Endothelial cell of umbilical vein (primary cell): Measurements from ENCODE around the gene C10orf71. TPM values are rescaled to one million over a fixed set of nuclear protein-coding genes. Genes with fewer than 3 reads are reported as not detected.

Experiments
- BruUV-seq: library from RNA; stranded (reverse); fragments of 400-500 nt; replicated peaks from 2 replicates; lab custom pipeline; 2021; lab: Mats Ljungman, UMichigan
- CTCF ChIA-PET: fragments of 300-600, 350-600 bp; sonication (Branson Sonifier 250); formaldehyde crosslinking; loops from one replicate; lab custom pipeline; 2021; ENCODE audit warnings: antibody characterized with exemption, inconsistent platforms; lab: Charles Lee
- POLR2A ChIA-PET: fragments of 300-600, 350-600 bp; sonication (Branson Sonifier 250); formaldehyde crosslinking; loops from one replicate; lab custom pipeline; 2021; ENCODE audit warnings: antibody characterized with exemption, inconsistent platforms; lab: Charles Lee
- DNase-seq: peaks from one replicate; pipeline ENCODE4 v3.0.0-alpha.2; 2011; ENCODE audit warnings: low read depth, low spot score
- FAIRE-seq: peaks from 2 replicates; lab custom pipeline; 2011; peaks lifted over from hg19 to GRCh38; lab: Jason Lieb, UNC
- H2AFZ ChIP-seq: 2 replicates; pipeline ENCODE4 v1.6.0; 2012; ENCODE audit warnings: low read depth, low read length, control low read depth, inconsistent platforms
- H3K27ac ChIP-seq: 2 replicates; pipeline ENCODE4 v1.5.1; 2011; ENCODE audit warnings: low read depth, mild to moderate bottlenecking, control low read depth, low read length, moderate library complexity; ENCODE audit not compliant: insufficient read depth
- H3K27me3 ChIP-seq, 2 experiments: 2 replicates each; pipeline versions ENCODE4 v1.6.0 to v1.6.1; 2011; ENCODE audit warnings: low read length in 2 of 2, mixed read lengths in 1 of 2; ENCODE audit not compliant: control insufficient read depth in 2 of 2, insufficient read depth in 2 of 2
- H3K36me3 ChIP-seq, 2 experiments: 2 replicates in 1 of 2; 3 replicates in 1 of 2; pipeline ENCODE4 v1.5.1; 2011; ENCODE audit warnings: low read length in 2 of 2, mild to moderate bottlenecking in 1 of 2, moderate library complexity in 1 of 2; ENCODE audit not compliant: control insufficient read depth in 2 of 2, insufficient read depth in 2 of 2; ENCODE audit errors: extremely low read depth in 1 of 2
- H3K4me1 ChIP-seq: 3 replicates; pipeline ENCODE4 v1.5.1; 2011; ENCODE audit warnings: mild to moderate bottlenecking, low read length; ENCODE audit not compliant: control insufficient read depth, insufficient read depth; ENCODE audit errors: extremely low read depth
- H3K4me2 ChIP-seq: 2 replicates; pipeline ENCODE4 v1.6.1; 2011; ENCODE audit warnings: low read length, control low read depth, mixed read lengths; ENCODE audit not compliant: insufficient read depth
- H3K4me3 ChIP-seq, 3 experiments: fragments of 200-600 bp in 1 of 3; sonication (generic), shearing (Covaris generic) in 1 of 3; replicated peaks in 1 of 3; 2 replicates each; pipeline ENCODE4 v1.5.1; 2011 to 2016; ENCODE audit warnings: control low read depth in 3 of 3, low read length in 3 of 3, mild to moderate bottlenecking in 2 of 3, inconsistent platforms in 1 of 3, low read depth in 1 of 3, moderate library complexity in 1 of 3; ENCODE audit not compliant: insufficient read depth in 1 of 3
- H3K79me2 ChIP-seq: 2 replicates; pipeline ENCODE4 v1.6.0; 2012; ENCODE audit warnings: low read length, inconsistent platforms; ENCODE audit not compliant: control insufficient read depth, insufficient read depth
- H3K9ac ChIP-seq: replicated peaks from 2 replicates; pipeline ENCODE3; 2011; ENCODE audit warnings: low read length, control low read depth; ENCODE audit not compliant: insufficient read depth; ENCODE audit errors: extremely low read depth
- H3K9me1 ChIP-seq: replicated peaks from 3 replicates; pipeline ENCODE4 v1.6.0; 2011; ENCODE audit warnings: mild to moderate bottlenecking, low read length; ENCODE audit not compliant: control insufficient read depth, insufficient read depth; ENCODE audit errors: extremely low read depth
- H3K9me3 ChIP-seq: replicated peaks from 2 replicates; pipeline ENCODE4 v1.5.1; 2012; ENCODE audit warnings: low read length, inconsistent platforms; ENCODE audit not compliant: control insufficient read depth, insufficient read depth
- H4K20me1 ChIP-seq: replicated peaks from 2 replicates; pipeline ENCODE3; 2011; ENCODE audit warnings: mild to moderate bottlenecking, low read length; ENCODE audit not compliant: control insufficient read depth, insufficient read depth; ENCODE audit errors: extremely low read depth
- CTCF ChIP-seq, 2 donors: IDR thresholded peaks; 1 replicate in 1 of 2; 2 replicates in 1 of 2; pipeline ENCODE4 v1.5.1; 2011; ENCODE audit warnings: low read length in 2 of 2, mild to moderate bottlenecking in 2 of 2, moderate library complexity in 2 of 2, control low read depth in 1 of 2, inconsistent platforms in 1 of 2, low read depth in 1 of 2; ENCODE audit not compliant: insufficient read depth in 1 of 2; ENCODE audit errors: extremely low read depth in 1 of 2
- EZH2 ChIP-seq: IDR thresholded peaks from 2 replicates; pipeline ENCODE4 v1.6.1; 2012; ENCODE audit warnings: borderline replicate concordance, low read depth, mild to moderate bottlenecking, moderate library complexity, low read length, inconsistent platforms; ENCODE audit not compliant: severe bottlenecking
- FOS ChIP-seq: IDR thresholded peaks from 2 replicates; pipeline ENCODE4 v1.6.1; 2011; ENCODE audit warnings: mild to moderate bottlenecking, low read length, moderate library complexity, borderline replicate concordance; ENCODE audit not compliant: insufficient read depth
- GATA2 ChIP-seq: IDR thresholded peaks from 2 replicates; pipeline ENCODE4 v1.7.0; 2011; ENCODE audit warnings: low read depth, mild to moderate bottlenecking, moderate library complexity, mixed read lengths, low read length; ENCODE audit not compliant: insufficient read length, insufficient read depth
- JUN ChIP-seq: IDR thresholded peaks from 2 replicates; pipeline ENCODE4 v1.6.1; 2011; ENCODE audit warnings: borderline replicate concordance, low read depth; ENCODE audit not compliant: insufficient read length, insufficient read depth
- MAX ChIP-seq: IDR thresholded peaks from 2 replicates; pipeline ENCODE4 v1.6.1; 2011; ENCODE audit not compliant: insufficient read depth, insufficient read length
- MYC ChIP-seq: IDR thresholded peaks from one replicate; pipeline ENCODE4 v1.6.1; 2011; ENCODE audit warnings: mild to moderate bottlenecking, low read depth, low read length
- POLR2A ChIP-seq: IDR thresholded peaks from 2 replicates; pipeline ENCODE4 v1.6.1; 2012; ENCODE audit warnings: low read depth, mild to moderate bottlenecking, control low read depth, low read length
- POLR2AphosphoS5 ChIP-seq: IDR thresholded peaks from 2 replicates; pipeline ENCODE4 v1.6.1; 2012; ENCODE audit warnings: low read depth, mild to moderate bottlenecking, control low read depth, low read length, moderate library complexity; ENCODE audit not compliant: insufficient read depth
- dilution Hi-C: fragments of 300-500 bp; cut with MboI; formaldehyde crosslinking; loops from one replicate; pipeline ENCODE4 v1.15.0; 2019; ENCODE audit warnings: low sequenced_read_pairs; ENCODE audit not compliant: extremely low pct_ligation_motif_present
- intact Hi-C: fragments of 100-400 bp; cut with micrococcal nuclease; formaldehyde crosslinking; loops from one replicate; pipeline ENCODE4 v1.10.0; 2022
- polyA plus RNA-seq, 4 experiments: library from polyadenylated mRNA; depleted of rRNA in 3 of 4; stranded (reverse) in 3 of 4; unstranded in 1 of 4; fragments of >200 nt; gene quantifications; 2 replicates each; pipeline versions ENCODE4 v1.2.1 to v1.2.3, GENCODE V29; 2011 to 2012; ENCODE audit warnings: missing spikeins in 1 of 4
- total RNA-seq: library from RNA; stranded (reverse); gene quantifications from 2 replicates; pipeline ENCODE4 v1.2.3, GENCODE V29; 2021

The C10orf71 gene
- total and polyA plus RNA-seq, 2 donors (not counting 3 experiments of a cell fraction or from before 2014, with no cell fraction given): not detected

DNA sequence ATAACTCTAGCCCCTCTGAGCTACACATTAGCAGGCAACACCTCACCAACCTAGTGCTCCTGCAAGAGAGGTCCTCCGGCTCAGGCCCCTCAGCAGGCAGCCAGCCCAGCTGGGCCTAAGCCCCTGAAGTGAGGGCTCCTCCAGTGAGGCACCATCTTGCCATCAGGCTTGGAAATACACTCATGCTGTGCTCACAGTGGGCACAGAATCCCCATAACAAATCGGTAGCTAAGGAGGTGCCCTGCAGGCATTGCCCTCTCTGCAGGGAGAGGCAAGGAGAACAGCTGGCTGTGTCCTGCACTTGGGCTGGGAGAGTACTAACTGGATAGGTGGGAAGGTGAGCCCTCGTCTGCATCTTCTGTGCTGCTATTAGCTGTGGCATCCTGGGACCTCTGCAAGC lies 3.7 kb upstream of the C10orf71 start:
- TF ChIP-seq GATA2 (no peak), JUN (no peak), EZH2 (no peak), MAX (no peak), MYC (no peak), POLR2A (no peak), FOS (no peak), POLR2AphosphoS5 (no peak), CTCF (IDR thresholded peaks at IDR 0.05; ENCODE audit: extremely low read depth in 1 of 2, insufficient read depth in 1 of 2, low read depth in 1 of 2, low read length in 2 of 2) (no peak)
- Histone ChIP-seq H3K36me3 (no peaks in the 10 kb centered on the region), H3K27me3 (no peaks in the 10 kb centered on the region), H3K9me3 (no peaks in the 10 kb centered on the region), H2AFZ (no peak overlapping the region), H4K20me1 (no peaks in the 10 kb centered on the region), H3K79me2 (no peaks in the 10 kb centered on the region), H3K27ac (no peak overlapping the region), H3K9me1 (no peaks in the 10 kb centered on the region), H3K4me2 (no peak overlapping the region), H3K4me3 (no peak overlapping the region), H3K9ac (no peak overlapping the region), H3K4me1 (no peaks in the 10 kb centered on the region)
- DNase-seq (no peak), FAIRE-seq (no peak)
- BruUV-seq: no TSS peak
- intact Hi-C loops: no loop called here
- ChIA-PET CTCF (interaction anchor here (0.7 to 3.1 kb wide), 2 partner anchors 17 to 19 kb away, joined by 3 to 8 read pairs; no protein-coding TSS in a partner anchor), POLR2A (no interaction called here)
- dilution Hi-C loops: no loop called here
